Ecto neural progenitor cell (in vitro differentiated cells): ENCODE data around the gene GALNT16.
A peak's percentile ranks its signal among the peaks of the same experiment; 100 is the strongest.
"Not testable (repeated sequence)": the region's sequence is repeated elsewhere in the genome, so short reads cannot be mapped to it uniquely, and the experiment has no call there.

Experiments
- DNase-seq: peaks from one replicate; pipeline ENCODE4 v3.0.0-alpha.2; 2018; ENCODE audit warnings: low spot score

Gene GALNT16

DNA sequence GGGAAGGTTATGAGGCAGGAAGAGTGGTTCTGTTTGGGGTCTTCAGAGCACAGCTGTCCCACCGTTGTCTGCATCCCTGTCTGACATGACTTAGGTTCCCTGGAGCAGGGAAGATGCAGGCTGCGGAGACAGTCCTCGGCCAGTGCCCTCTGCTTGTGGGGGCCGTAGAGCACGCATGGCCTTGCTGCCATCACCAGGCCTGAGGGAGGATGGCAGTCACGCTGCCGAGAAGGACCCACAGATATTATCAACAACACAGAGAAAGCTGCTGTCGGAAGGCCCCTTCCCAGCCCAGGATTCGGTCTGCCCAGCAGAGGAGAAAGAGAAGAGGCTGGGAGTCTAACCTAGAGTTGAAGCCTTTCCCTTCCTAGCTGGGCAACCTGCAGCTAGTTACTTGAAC lies 103.1 kb downstream of the GALNT16 start:
- DNase-seq = peak; percentile 73

GRCh38 chr14:69363964-69364363 lies 104.0 kb downstream of the GALNT16 start:
- no peak for DNase-seq

DNA sequence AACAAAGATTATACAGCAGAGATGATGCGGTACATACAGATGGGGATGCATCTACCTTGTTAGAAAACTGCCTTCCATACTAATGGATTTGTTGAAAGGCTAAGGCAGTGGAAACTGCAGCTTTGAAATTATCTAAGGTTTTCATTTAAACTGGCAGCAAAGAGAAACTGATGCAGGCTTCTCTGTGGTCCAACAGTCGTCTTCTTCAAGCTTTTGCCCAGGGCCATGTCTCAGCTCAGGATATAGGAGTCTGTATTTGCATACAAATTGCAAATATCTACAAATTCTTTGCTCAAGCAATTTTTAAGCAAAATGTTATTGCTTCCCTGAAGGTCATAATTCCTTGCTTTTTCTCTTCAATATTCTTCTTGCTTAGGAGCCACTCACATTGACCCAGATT lies 104.4 kb downstream of the GALNT16 start:
- DNase-seq = no peak

DNA sequence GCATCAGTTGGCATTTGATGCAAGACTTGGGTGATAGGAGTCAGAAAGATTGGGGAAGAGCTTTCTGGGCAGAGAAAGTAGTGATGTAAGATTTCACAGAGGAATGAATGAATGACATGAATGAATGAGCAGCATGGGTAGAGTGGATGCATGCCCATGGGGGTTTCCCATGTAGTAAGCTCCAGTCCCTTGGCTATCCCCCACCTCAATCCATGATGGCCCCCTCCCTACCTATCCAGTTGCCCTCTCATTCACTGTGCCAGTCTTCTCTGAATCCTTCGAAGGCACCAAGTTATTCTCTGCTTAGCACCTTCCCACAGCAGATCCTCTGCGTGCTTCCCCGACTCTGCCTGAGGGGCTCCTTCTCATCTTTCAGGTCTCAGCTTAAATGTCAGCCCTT lies 106.1 kb downstream of the GALNT16 start:
- no peak for DNase-seq

DNA sequence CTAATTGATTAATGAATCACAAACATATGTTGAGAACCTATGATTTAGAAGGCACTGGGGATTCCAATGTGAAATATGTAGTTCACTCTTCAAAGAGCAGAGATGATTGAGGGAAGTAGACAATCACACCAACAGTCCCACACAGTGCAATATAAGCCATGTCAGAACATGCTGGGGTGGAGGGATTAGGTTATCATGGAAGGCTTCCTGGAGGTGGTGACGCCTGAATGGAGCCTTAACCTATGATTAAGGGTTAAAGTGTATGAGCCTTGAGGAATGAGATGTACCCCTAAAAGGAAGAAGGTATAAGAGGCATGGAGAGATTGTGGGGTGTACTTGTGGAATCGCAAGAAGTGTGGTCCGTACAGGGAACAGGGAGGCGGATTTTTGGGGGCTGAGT lies 106.8 kb downstream of the GALNT16 start:
- DNase-seq = no peak

DNA sequence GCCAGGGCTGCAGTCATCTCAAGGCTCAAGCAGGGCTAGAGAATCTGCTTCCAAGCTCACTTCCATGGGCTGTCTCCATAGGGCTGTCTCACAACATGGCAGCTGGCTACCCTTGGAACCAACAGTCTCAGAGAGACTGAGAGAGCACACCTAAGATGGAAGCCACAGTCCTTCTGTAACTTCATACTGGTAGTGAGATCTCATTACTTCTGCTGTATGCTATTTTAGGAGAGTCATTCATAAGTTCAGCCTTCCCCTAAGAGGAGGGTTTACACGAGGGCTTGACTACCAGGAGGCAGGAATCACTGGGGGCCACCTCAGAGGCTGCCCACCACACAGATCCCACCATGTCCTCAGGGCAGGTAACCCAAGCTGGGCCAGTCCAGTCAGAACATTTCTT lies 108.4 kb downstream of the GALNT16 start:
- DNase-seq = no peak

DNA sequence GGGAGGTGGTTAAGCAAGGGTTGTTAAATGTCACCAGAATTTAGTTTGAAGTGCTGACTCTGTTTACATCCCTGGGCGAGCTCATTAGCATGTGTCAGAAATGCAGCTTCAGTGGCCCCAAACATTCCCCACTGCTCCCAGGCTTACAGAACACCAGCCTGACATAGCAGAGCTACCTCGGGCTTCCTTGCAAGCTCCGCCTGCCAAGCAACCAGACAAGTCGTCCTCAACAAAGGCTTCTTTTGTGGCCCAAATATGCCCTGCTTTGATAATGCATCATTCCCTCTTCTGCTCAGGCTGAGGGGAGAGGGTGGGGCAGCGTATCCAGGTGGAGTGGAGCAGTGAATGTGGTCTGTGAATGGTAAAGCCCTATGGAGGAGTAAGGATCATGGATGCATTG lies 110.1 kb downstream of the GALNT16 start:
- no peak for DNase-seq

DNA sequence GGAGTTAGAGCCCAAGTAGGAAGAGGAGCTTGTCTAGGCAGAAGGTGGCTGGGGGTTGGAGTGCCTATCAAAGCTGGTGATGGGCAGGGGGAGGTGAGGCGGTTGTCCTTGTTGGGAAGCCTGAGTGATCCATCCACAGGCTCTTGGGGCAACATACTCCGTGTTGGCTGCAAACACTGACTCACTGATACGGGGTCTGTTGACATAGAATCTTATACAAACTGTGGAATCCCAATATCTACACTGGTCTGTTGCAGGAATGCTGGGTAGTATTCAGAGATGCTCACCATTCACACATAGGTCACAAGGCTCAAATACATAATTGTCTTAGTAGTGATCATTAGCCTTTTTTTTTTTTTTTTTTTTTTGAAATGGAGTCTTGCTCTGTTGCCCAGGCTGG lies 112.2 kb downstream of the GALNT16 start:
- no peak for DNase-seq

DNA sequence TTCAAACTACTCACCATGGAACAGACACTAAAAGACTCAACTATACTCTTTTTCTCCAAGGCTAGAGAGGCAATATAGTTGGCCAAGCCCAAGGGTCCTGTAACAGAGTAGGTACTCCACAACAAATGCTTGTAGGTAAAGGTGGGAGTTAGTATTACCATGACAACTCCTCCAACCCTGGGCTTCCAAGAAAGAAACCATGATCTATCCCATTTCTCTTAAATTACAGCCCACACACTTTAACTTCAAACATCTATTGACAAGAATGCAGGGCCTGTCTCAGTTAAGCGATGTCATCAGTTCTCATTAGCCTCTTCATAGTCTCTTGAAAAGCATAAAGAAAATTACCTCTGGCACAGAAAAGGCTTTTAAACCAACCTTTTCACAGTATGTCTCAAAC lies 113.1 kb downstream of the GALNT16 start:
- DNase-seq = no peak

- no peak for DNase-seq
Measured at GRCh38 chr14:69374235-69374634, 114.3 kb downstream of the GALNT16 start.

DNA sequence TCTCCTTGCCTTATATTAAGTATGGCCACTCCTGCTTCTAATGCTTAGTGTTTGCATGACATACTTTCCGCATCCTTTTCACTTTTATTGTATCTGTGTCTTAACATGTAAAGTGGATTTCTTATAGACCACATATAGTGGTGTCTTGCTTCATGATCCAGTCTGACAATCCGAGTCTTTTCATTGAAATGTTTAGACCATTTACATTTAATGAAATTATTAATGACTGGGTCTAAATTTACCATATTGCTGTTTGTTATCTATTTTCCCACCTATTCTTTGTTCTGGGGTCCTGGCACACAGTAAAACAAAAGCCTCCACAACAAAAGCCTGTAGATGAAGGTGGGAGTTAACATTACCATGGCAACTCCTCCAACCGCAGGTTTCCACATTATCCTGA lies 115.2 kb downstream of the GALNT16 start:
- no peak for DNase-seq

DNA sequence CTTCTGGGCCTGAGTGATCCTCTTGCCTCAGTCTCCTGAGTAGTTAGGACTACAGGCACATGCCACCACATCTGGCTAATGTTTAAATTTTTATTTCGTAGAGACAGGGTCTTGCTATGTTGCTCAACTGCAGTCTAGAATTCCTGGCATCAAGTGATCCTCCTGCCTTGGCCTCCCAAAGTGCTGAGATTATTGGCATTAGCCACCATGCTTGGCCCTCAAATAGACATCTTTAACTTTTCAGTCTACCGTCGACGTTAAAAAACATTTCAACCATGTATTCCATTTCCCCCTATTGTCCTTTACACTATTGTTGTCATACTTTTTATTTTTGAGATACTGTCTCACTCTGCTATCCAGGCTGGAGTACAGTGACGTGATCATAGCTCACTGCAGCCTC lies 115.8 kb downstream of the GALNT16 start:
- DNase-seq = no peak

- DNase-seq = no peak
Measured at GRCh38 chr14:69376439-69376838, 116.5 kb downstream of the GALNT16 start.

DNA sequence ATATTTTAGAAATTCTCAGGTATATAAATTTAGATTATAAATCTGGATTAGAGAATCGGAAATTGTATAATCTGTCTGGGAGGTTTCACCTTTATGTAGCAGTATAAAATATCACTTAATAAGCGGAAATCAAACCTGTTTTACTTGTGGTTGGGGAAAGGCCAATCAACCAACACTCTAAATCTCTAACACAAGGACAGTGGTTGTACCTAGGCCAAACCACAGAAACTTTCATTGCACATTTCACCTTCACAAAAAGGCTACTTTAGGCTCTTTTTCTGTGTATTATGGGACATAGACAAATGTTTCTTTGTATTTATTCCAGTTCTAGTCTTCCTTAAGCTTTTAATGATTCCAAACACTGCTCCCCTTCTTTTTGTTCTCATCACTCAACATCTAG lies 118.3 kb downstream of the GALNT16 start:
- no peak for DNase-seq

DNA sequence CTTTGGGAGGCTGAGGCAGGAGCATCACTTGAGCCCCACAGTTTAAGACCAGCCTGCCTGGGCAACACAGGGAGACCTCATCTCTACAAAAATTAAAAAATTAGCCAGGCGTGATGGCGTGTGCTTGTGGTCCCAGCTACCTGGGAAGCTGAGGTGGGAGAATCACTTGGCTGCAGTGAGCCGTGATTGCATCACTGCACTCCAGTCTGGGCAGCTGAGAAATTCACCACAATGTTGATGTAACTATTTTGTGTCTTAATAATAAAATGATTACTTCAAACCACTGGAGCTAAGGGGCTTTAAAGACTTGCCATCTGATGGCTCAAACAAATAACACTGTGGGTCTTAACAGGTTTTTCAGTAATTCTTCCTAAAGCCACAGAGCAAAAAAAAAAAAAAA lies 127.4 kb downstream of the GALNT16 start:
- no peak for DNase-seq

- not testable (repeated sequence) for DNase-seq
Measured at GRCh38 chr14:69391400-69391799, 131.4 kb downstream of the GALNT16 start.

DNA sequence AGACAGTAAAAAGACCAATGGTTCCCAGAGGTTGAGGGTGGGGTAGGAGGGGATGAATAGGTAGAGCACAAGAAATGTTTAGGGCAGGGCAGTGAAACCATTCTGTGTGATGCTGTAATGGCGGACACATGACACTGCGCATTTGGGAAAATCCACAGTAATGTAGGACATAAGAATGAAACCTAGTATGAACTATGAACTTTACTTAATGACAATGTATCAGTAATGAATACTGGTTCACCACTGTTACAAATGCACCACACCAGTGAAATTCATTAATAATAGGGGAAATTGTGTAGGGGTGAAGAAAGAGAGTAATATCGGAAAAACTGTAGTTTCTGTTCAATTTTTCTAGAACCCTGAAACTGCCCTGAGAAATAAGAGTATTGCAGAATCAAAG lies 132.5 kb downstream of the GALNT16 start:
- DNase-seq = no peak

DNA sequence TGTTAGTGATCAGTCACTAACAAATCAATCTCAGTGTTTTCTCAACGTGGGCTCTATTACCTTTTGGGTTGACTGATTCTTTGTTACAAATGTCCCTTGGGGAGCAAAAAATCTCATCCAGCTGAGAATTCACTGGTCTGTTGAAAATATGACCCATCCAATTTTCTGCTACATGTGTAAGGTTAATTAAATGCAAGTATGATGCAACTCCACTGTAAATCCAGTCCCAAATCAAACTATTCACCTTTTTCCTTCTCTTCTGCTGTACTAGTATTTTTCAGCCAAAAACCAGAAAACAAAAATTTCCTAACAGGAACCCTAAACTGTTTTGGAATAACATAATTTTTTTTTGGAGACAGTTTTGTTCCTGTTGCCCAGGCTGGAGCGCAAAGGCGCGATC lies 136.0 kb downstream of the GALNT16 start:
- no peak for DNase-seq

DNA sequence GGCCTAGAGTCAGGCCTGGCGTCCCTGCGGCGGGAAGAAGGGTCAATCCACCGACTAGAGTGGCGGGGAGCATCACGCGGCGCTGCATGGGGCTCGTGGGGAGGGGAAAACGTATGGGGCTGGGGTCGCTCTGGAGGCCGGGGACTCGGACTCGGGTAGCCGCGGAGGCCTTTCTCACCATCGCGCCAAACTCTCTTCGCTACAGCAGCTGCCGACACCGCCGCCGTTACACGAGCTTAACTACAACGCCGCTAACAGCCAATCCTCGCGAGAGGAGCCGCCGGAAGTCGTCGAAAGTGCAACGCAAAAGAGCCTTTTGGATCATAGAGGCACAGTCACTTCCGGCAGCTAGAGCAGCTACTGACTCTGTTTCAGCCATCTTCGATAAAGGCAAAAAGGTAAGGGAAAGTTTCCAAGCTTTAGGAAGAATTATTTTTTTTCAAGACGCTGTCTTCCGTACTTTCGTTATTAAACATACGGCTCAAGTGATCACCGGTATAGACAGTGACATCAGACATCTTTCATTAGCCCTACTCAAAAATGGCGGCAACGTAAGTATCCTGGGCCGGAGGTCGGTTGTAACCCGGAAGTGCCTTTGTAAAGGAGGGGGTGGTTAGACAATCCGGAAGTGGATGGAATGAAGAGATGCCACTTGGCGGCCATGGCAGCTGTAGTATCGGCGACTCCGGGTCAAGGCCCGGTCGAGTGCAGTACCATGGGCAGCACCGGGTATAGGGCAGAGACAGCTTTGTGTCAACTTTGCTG lies 138.3 kb downstream of the GALNT16 start, which contains the start of the genes ERH and SLC39A9:
Gene ERH, minus strand, starts transcription at position 247 of the 765 bp plus-strand sequence. Its CDS starts 66 bp downstream, at position 181.
Gene SLC39A9, plus strand, starts transcription at position 640 of the 765 bp plus-strand sequence. CDS start 678 bp downstream, outside the sequence.
- peak; percentile 93 for DNase-seq

GRCh38 chr14:69398818-69399210 lies 138.9 kb downstream of the GALNT16 start:
- no peak for DNase-seq

GRCh38 chr14:69399750-69400149 lies 139.8 kb downstream of the GALNT16 start:
- DNase-seq = no peak

DNA sequence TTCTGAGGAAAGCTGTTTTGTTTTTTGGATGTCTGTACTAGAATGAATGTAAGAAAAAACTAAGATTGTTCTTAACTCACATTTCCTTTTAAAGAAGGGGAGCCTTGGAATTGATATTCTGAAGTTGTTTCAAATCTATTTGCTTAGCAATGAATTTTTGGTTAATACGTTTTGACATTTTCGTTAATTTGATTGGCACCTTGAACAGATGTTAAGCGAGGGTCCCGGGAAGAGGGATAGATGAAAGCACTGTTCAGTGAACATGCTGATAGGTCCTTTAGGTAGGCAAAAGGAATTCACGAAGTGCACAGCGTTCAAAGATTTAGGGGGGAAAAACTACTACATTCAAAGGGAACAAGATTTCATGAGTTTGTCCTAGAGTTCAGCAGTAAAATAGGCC lies 140.2 kb downstream of the GALNT16 start:
- DNase-seq = no peak

DNA sequence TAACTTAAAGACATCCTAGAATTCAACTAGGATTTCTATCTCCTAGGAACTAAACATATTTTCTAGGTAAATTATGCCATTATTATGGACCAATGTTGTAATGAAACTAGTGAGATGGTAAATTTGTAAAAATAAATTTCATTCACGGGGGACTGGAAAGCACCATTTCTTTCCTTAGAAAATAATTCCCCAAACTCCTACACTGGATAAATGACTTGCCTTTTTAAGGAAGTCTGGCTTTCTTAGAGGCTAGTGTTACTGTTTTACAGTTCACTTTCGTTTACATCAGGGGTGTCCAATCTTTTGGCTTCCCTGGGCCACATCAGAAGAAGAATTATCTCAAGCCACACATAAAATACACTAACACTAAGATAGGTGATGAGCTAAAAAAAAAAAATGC lies 141.9 kb downstream of the GALNT16 start:
- DNase-seq = no peak

GRCh38 chr14:69404478-69404877 lies 144.5 kb downstream of the GALNT16 start:
- no peak for DNase-seq
